Measurements from ENCODE around the gene LASP1NB.

The LASP1NB gene

DNA sequence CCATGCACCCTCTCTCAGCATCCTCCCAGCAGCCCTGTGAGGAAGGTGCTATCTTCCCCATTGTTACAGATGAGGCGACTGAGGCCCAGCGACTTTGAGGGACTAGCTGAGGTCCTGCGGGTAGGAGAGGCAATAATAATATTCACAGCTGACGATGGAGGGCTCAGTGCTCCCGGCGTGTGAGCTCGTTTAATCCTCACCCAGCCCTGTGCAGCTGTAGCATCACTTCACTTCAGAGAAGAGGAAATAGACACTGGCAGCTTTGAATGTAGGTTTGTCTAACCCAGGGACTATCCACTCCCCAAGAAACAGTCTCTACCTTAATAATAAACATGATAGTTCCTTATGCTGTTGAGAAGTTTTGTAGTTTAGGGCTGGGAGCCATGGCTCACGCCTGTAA, 34.0 kb upstream of the LASP1NB start:
- POLR2A ChIA-PET (ENCODE audit: unreplicated experiment): no interaction called here
- Histone ChIP-seq H3K27me3 (ENCODE audit: insufficient read depth, low read depth) (no peaks in the 10 kb centered on the region), H3K4me3 (no peak overlapping the region), H2AFZ (no peak overlapping the region), H3K9me3 (ENCODE audit: insufficient read depth, low read depth) (no peaks in the 10 kb centered on the region), H3K79me2 (ENCODE audit: low read depth) (peaks cover 93% of the 10 kb centered on the region), H3K27ac (no peak overlapping the region), H4K20me1 (ENCODE audit: insufficient read depth) (peaks cover 68% of the 10 kb centered on the region), H3F3A (ENCODE audit: insufficient read depth, low read depth) (peaks cover 44% of the 10 kb centered on the region), H3K4me1 (replicated peaks; ENCODE audit: insufficient read depth) (peaks cover 23% of the 10 kb centered on the region), H3K4me2 (no peak overlapping the region), H3K36me3 (ENCODE audit: low read depth) (peaks cover 33% of the 10 kb centered on the region; the same call in 1 of the 2 replicates), H3K9me2 (ENCODE audit: insufficient read depth) (no peaks in the 10 kb centered on the region)
- intact Hi-C loops (cut with micrococcal nuclease; ENCODE audit: unreplicated experiment): no loop called here
- CTCF ChIA-PET: no interaction called here
- no peak for TF ChIP-seq EZH2 (IDR thresholded peaks at IDR 0.05; ENCODE audit: low read depth)
- TF ChIP-seq, protein P1, sequence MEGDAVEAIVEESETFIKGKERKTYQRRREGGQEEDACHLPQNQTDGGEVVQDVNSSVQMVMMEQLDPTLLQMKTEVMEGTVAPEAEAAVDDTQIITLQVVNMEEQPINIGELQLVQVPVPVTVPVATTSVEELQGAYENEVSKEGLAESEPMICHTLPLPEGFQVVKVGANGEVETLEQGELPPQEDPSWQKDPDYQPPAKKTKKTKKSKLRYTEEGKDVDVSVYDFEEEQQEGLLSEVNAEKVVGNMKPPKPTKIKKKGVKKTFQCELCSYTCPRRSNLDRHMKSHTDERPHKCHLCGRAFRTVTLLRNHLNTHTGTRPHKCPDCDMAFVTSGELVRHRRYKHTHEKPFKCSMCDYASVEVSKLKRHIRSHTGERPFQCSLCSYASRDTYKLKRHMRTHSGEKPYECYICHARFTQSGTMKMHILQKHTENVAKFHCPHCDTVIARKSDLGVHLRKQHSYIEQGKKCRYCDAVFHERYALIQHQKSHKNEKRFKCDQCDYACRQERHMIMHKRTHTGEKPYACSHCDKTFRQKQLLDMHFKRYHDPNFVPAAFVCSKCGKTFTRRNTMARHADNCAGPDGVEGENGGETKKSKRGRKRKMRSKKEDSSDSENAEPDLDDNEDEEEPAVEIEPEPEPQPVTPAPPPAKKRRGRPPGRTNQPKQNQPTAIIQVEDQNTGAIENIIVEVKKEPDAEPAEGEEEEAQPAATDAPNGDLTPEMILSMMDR (conservative IDR thresholded peaks at IDR 0.05): no peak
- DNase-seq: no peak
- no TSS peak for BruUV-seq (replicated peaks)

DNA sequence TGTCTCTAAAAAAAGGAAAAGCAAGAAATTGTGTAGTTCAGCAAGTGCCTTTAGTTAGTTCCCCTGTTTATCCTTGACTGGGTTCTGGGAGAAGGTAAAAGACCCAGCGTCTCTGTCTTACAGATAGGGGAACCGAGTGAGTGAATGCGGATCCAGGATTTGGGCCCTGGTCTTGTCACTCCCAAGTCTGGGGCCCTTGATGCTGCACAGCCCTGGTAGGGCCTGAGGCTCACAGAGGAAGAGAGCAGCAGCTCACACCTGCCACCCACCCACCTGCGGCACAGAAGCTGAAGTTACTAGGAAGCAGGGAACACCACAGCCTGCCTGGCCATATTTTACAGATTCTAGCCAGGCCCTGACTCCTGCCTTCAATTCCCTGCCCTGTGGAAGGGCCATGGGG, 33.3 kb upstream of the LASP1NB start:
- TF ChIP-seq, protein P1 (conservative IDR thresholded peaks at IDR 0.05): no peak
- TF ChIP-seq EZH2 (IDR thresholded peaks at IDR 0.05; ENCODE audit: low read depth): no peak
- Histone ChIP-seq H3K9me2 (ENCODE audit: insufficient read depth) (no peaks in the 10 kb centered on the region), H3K4me2 (no peak overlapping the region), H3K4me3 (no peak overlapping the region), H3K27ac (no peak overlapping the region), H3F3A (ENCODE audit: insufficient read depth, low read depth) (peaks cover 50% of the 10 kb centered on the region), H3K4me1 (replicated peaks; ENCODE audit: insufficient read depth) (peaks cover 30% of the 10 kb centered on the region), H4K20me1 (ENCODE audit: insufficient read depth) (peaks cover 62% of the 10 kb centered on the region), H3K36me3 (ENCODE audit: low read depth) (peaks cover 34% of the 10 kb centered on the region; the same call in 1 of the 2 replicates), H3K9me3 (ENCODE audit: insufficient read depth, low read depth) (no peaks in the 10 kb centered on the region), H2AFZ (no peak overlapping the region), H3K79me2 (ENCODE audit: low read depth) (peaks cover 93% of the 10 kb centered on the region), H3K27me3 (ENCODE audit: insufficient read depth, low read depth) (no peaks in the 10 kb centered on the region)
- DNase-seq: no peak
- ChIA-PET CTCF (no interaction called here), POLR2A (ENCODE audit: unreplicated experiment) (no interaction called here)
- BruUV-seq (replicated peaks): no TSS peak
- intact Hi-C loops (cut with micrococcal nuclease; ENCODE audit: unreplicated experiment): no loop called here

DNA sequence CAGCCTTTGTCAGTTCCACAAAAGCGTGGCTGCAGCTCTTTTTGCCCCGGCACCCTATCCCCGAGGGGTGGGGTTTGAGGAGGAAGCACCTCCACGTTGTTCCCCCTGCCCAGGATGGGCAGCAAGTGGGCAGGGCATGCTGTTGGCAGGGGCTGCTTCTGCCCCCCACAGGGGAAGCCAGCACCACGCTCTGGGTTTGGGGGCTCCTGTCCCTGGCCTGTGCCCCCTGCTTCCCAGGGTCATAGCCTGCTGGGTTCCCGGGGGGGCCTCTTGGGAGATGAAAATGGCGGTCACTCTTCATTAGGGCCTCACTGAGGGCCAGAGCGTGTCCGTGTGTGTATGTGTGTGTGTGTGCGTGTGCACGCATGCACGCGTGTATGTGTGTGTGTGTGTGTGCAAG, 32.8 kb upstream of the LASP1NB start:
- Histone ChIP-seq H4K20me1 (ENCODE audit: insufficient read depth) (peaks cover 57% of the 10 kb centered on the region), H3K4me2 (no peak overlapping the region), H2AFZ (no peak overlapping the region), H3K27me3 (ENCODE audit: insufficient read depth, low read depth) (no peaks in the 10 kb centered on the region), H3F3A (ENCODE audit: insufficient read depth, low read depth) (peaks cover 54% of the 10 kb centered on the region), H3K27ac (no peak overlapping the region), H3K9me2 (ENCODE audit: insufficient read depth) (no peaks in the 10 kb centered on the region), H3K36me3 (ENCODE audit: low read depth) (peaks cover 29% of the 10 kb centered on the region; the same call in 1 of the 2 replicates), H3K4me1 (replicated peaks; ENCODE audit: insufficient read depth) (peaks cover 35% of the 10 kb centered on the region), H3K4me3 (no peak overlapping the region), H3K9me3 (ENCODE audit: insufficient read depth, low read depth) (no peaks in the 10 kb centered on the region), H3K79me2 (ENCODE audit: low read depth) (peaks cover 93% of the 10 kb centered on the region)
- no TSS peak for BruUV-seq (replicated peaks)
- DNase-seq: no peak
- POLR2A ChIA-PET (ENCODE audit: unreplicated experiment): no interaction called here
- CTCF ChIA-PET: no interaction called here
- TF ChIP-seq, protein P1 (conservative IDR thresholded peaks at IDR 0.05): no peak
- no peak for TF ChIP-seq EZH2 (IDR thresholded peaks at IDR 0.05; ENCODE audit: low read depth)
- intact Hi-C loops (cut with micrococcal nuclease; ENCODE audit: unreplicated experiment): no loop called here

Data from PC-9 (cell line).